HG02571 (cell line): ENCODE measurements around the gene MYO1G.
"Not testable (repeated sequence)": the region's sequence is repeated elsewhere in the genome, so short reads cannot be mapped to it uniquely, and the experiment has no call there.

Source experiments
- ATAC-seq: cut with Tn5 transposase; IDR thresholded peaks from one replicate; pipeline ENCODE4 v1.9.1; 2021; ENCODE audit warnings: mild to moderate bottlenecking, moderate library complexity; ENCODE audit not compliant: unreplicated experiment

MYO1G gene

GRCh38 chr7:44999245-45000092 is 20.7 kb upstream of the MYO1G start:
- ATAC-seq: peak; percentile 61

- no peak for ATAC-seq
Observed at GRCh38 chr7:44998153-44998871, 19.5 kb upstream of the MYO1G start.

- no peak for ATAC-seq
Observed at GRCh38 chr7:44995555-44996493, 17.0 kb upstream of the MYO1G start.

GRCh38 chr7:44994877-44995554 is 16.2 kb upstream of the MYO1G start:
- no peak for ATAC-seq

GRCh38 chr7:44992004-44992795 is 13.4 kb upstream of the MYO1G start:
- not testable (repeated sequence) for ATAC-seq

GRCh38 chr7:44990109-44991023 is 11.6 kb upstream of the MYO1G start:
- no peak for ATAC-seq

GRCh38 chr7:44989132-44989531 is 10.3 kb upstream of the MYO1G start:
- ATAC-seq: no peak

- no peak for ATAC-seq
Observed at GRCh38 chr7:44988701-44989100, 9.9 kb upstream of the MYO1G start.

- no peak for ATAC-seq
Observed at GRCh38 chr7:44987996-44988395, 9.2 kb upstream of the MYO1G start.

- no peak for ATAC-seq
Observed at GRCh38 chr7:44987457-44987856, 8.6 kb upstream of the MYO1G start.

GRCh38 chr7:44986218-44987053 is 7.6 kb upstream of the MYO1G start:
- ATAC-seq: peak; percentile 92

- no peak for ATAC-seq
Observed at GRCh38 chr7:44985900-44986217, 7.0 kb upstream of the MYO1G start.

GRCh38 chr7:44985033-44985695 is 6.3 kb upstream of the MYO1G start:
- no peak for ATAC-seq

GRCh38 chr7:44984478-44984758 is 5.6 kb upstream of the MYO1G start:
- ATAC-seq: no peak

- no peak for ATAC-seq
Observed at GRCh38 chr7:44983742-44984477, 5.1 kb upstream of the MYO1G start.

- no peak for ATAC-seq
Observed at GRCh38 chr7:44982970-44983369, 4.2 kb upstream of the MYO1G start.

- no peak for ATAC-seq
Observed at GRCh38 chr7:44982535-44982923, 3.7 kb upstream of the MYO1G start.
